K562 (cell line): Measurements from ENCODE around the gene IQCK. TPM values are rescaled to one million over a fixed set of nuclear protein-coding genes. Genes with fewer than 3 reads are reported as not detected.

Source experiments
- ATAC-seq: fragments of 200-7000 bp; cut with Tn5 transposase; 3 replicates; pipeline ENCODE4 v1.9.1; 2020; ENCODE audit warnings: moderate library complexity
- BruUV-seq: library from RNA; stranded (reverse); fragments of 400-500 nt; replicated peaks from 2 replicates; lab custom pipeline; 2021; lab: Mats Ljungman, UMichigan
- CTCF ChIA-PET: fragments of 300-600 bp; formaldehyde crosslinking; extraction: SDS; loops from one replicate; lab custom pipeline; 2021; ENCODE audit warnings: low intra/inter-chr PET ratio; lab: Yijun Ruan, JAX
- POLR2A ChIA-PET: fragments of 300-600, 350-650 bp; sonication (Branson Sonifier 250); formaldehyde crosslinking; extraction: SDS; loops from one replicate; lab custom pipeline; 2021; ENCODE audit warnings: antibody characterized with exemption, inconsistent platforms; lab: Yijun Ruan, JAX
- DNase-seq, 4 experiments: peaks; one replicate each; pipeline versions ENCODE4 v3.0.0 to v3.0.0-alpha.2; 2011 to 2018; ENCODE audit warnings: low spot score in 3 of 4, mixed read lengths in 3 of 4; ENCODE audit errors: extremely low read depth in 1 of 4
- FAIRE-seq: peaks from 2 replicates; lab custom pipeline; 2011; peaks lifted over from hg19 to GRCh38; lab: Jason Lieb, UNC
- H2AFZ ChIP-seq: 2 replicates; pipeline ENCODE4 v1.6.0; 2011; ENCODE audit warnings: low read depth, low read length, control low read depth, inconsistent platforms
- H3K27ac ChIP-seq: fragments of 200-600 bp; 3 replicates; pipeline ENCODE4 v1.8.0; 2011; ENCODE audit warnings: low read depth, mild to moderate bottlenecking, control low read depth, inconsistent platforms, low read length, moderate library complexity, mixed read lengths; ENCODE audit errors: extremely low read depth
- H3K27me3 ChIP-seq, 2 experiments: fragments of 300-600 bp in 1 of 2; 2 replicates in 1 of 2; 3 replicates in 1 of 2; pipeline versions ENCODE4 v1.6.0 to v1.8.0; 2011; ENCODE audit warnings: inconsistent platforms in 2 of 2, low read length in 2 of 2, mild to moderate bottlenecking in 1 of 2, mixed read lengths in 1 of 2, moderate library complexity in 1 of 2; ENCODE audit not compliant: control insufficient read depth in 2 of 2, insufficient read depth in 2 of 2
- H3K36me3 ChIP-seq: fragments of 300-600 bp; 3 replicates; pipeline ENCODE4 v1.8.0; 2011; ENCODE audit warnings: mild to moderate bottlenecking, low read length, inconsistent platforms; ENCODE audit not compliant: control insufficient read depth, insufficient read depth
- H3K4me1 ChIP-seq, 2 experiments: fragments of 200-600 bp in 1 of 2; replicated peaks in 1 of 2; 2 replicates in 1 of 2; 3 replicates in 1 of 2; pipeline versions ENCODE4 v1.5.1 to v1.8.0; 2011; ENCODE audit warnings: inconsistent platforms in 2 of 2, low read length in 2 of 2, mild to moderate bottlenecking in 1 of 2, mixed read lengths in 1 of 2, moderate library complexity in 1 of 2; ENCODE audit not compliant: control insufficient read depth in 2 of 2, insufficient read depth in 2 of 2
- H3K4me2 ChIP-seq: 2 replicates; pipeline ENCODE4 v1.6.1; 2011; ENCODE audit warnings: low read length, control low read depth, inconsistent platforms, mixed read lengths; ENCODE audit not compliant: insufficient read depth
- H3K4me3 ChIP-seq: fragments of 200-600 bp; sonication (generic), shearing (Covaris generic); 2 replicates; pipeline ENCODE4 v1.5.1; 2016; ENCODE audit warnings: control low read depth, inconsistent platforms
- H3K79me2 ChIP-seq: fragments of 200-600 bp; 3 replicates; pipeline ENCODE4 v1.8.0; 2011; ENCODE audit warnings: low read length, inconsistent platforms; ENCODE audit not compliant: control insufficient read depth, insufficient read depth
- H3K9ac ChIP-seq, 2 experiments: 2 replicates each; pipeline versions ENCODE4 v1.6.0 to v1.6.1; 2011; ENCODE audit warnings: low read depth in 2 of 2, low read length in 2 of 2, control low read depth in 1 of 2, inconsistent platforms in 1 of 2, mild to moderate bottlenecking in 1 of 2, mixed read lengths in 1 of 2; ENCODE audit not compliant: insufficient read depth in 1 of 2
- H3K9me1 ChIP-seq: one replicate; pipeline ENCODE4 v1.6.0; 2011; ENCODE audit warnings: inconsistent platforms, mild to moderate bottlenecking, low read length, moderate library complexity; ENCODE audit not compliant: control insufficient read depth, insufficient read depth
- H3K9me3 ChIP-seq: replicated peaks from 2 replicates; pipeline ENCODE4 v1.5.1; 2011; ENCODE audit warnings: low read depth, low read length, inconsistent platforms; ENCODE audit not compliant: control insufficient read depth, insufficient read depth
- H4K20me1 ChIP-seq: replicated peaks from 2 replicates; pipeline ENCODE4 v1.6.1; 2011; ENCODE audit warnings: low read length, inconsistent platforms, mixed read lengths; ENCODE audit not compliant: control insufficient read depth, insufficient read depth
- ARID3A ChIP-seq: IDR thresholded peaks from 2 replicates; pipeline ENCODE4 v1.6.1; 2012; ENCODE audit warnings: low read depth, low read length, improper control_type of control experiment, borderline replicate concordance
- ATF1 ChIP-seq, 2 experiments: fragments of 450-650 bp in 1 of 2; IDR thresholded peaks; 2 replicates each; pipeline ENCODE4 v1.6.1; 2016; ENCODE audit warnings: missing compliant biosample characterization in 1 of 2, missing genetic modification characterization in 1 of 2
- NKRF ChIP-seq: fragments of 450-650 bp; IDR thresholded peaks from 2 replicates; pipeline ENCODE4 v1.6.1; 2016; ENCODE audit warnings: borderline replicate concordance
- SAFB ChIP-seq: fragments of 200-400 bp; formaldehyde crosslinking; IDR thresholded peaks from 2 replicates; pipeline ENCODE4 v1.6.1; 2017; ENCODE audit warnings: low read depth, low read length, borderline replicate concordance
- THAP7 ChIP-seq: fragments of 250-450 bp; sonication (Bioruptor Pico); IDR thresholded peaks from 2 replicates; pipeline ENCODE4 v1.5.0; 2021
- ZBTB8A ChIP-seq: fragments of 450-650 bp; IDR thresholded peaks from 2 replicates; pipeline ENCODE4 v1.6.1; 2018; ENCODE audit warnings: mild to moderate bottlenecking, moderate library complexity; ENCODE audit not compliant: partially characterized antibody
- ZNF589 ChIP-seq: fragments of 200-800 bp; sonication (Bioruptor generic); IDR thresholded peaks from 2 replicates; pipeline ENCODE4 v1.6.1; 2016; ENCODE audit warnings: low read depth, missing genetic modification characterization, missing compliant biosample characterization
- WGBS: fragments of 100-300 bp; shearing (Covaris generic); methylation state at CpG from one replicate; pipeline ENCODE4 v1.1.6; 2016; ENCODE audit warnings: low coverage, mixed read lengths; ENCODE audit not compliant: insufficient coverage; ENCODE audit errors: missing lambda C conversion rate; 5-methylcytosine and 5-hydroxymethylcytosine counted together
- in situ Hi-C: fragments of 300-500 bp; cut with MboI; formaldehyde crosslinking; loops from 4 replicates; pipeline ENCODE4 v1.15.0; 2018; ENCODE audit warnings: inconsistent platforms, mixed read lengths
- intact Hi-C: fragments of 100-400 bp; cut with micrococcal nuclease; formaldehyde crosslinking; loops from 2 replicates; pipeline ENCODE4 v1.14.2; 2022
- polyA plus RNA-seq, 8 experiments: library from polyadenylated mRNA; depleted of rRNA in 4 of 8; stranded (reverse) in 5 of 8; unstranded in 3 of 8; fragments of >200 nt; fragmentation: Nextera tagmentation in 2 of 8; fragmentation: Illumina TruSeq in 1 of 8; extraction: Ambion mirVana in 2 of 8; extraction: Trizol in 1 of 8; gene quantifications; 2 replicates each; pipeline versions ENCODE4 v1.2.1 to v1.2.3, GENCODE V29; 2011 to 2014; ENCODE audit warnings: inconsistent platforms in 1 of 8, missing spikeins in 1 of 8
- total RNA-seq, 7 experiments: library from RNA; depleted of rRNA in 6 of 7; stranded (reverse); fragments of >200 nt in 6 of 7; fragmentation: Illumina TruSeq in 2 of 7; extraction: Trizol in 2 of 7; gene quantifications; 2 replicates each; pipeline versions ENCODE4 v1.2.1 to v1.2.3, GENCODE V29; 2011 to 2021; ENCODE audit warnings: low replicate concordance in 1 of 7

Gene IQCK
- total and polyA plus RNA-seq, 9 of the 15 experiments (the other 6 are each of a cell fraction or from before 2014, with no cell fraction given): 5.2 to 12.2 (median 7.3) TPM

- Histone ChIP-seq H2AFZ (no peak overlapping the region), H3K9ac (no peak overlapping the region), H3K36me3 (no peaks in the 10 kb centered on the region), H3K4me3 (no peak overlapping the region), H4K20me1 (no peaks in the 10 kb centered on the region), H3K9me1 (no peaks in the 10 kb centered on the region), H3K27me3 (no peaks in the 10 kb centered on the region; a peak in 1 of 5 replicates), H3K79me2 (no peaks in the 10 kb centered on the region), H3K4me1 (no peaks in the 10 kb centered on the region), H3K27ac (no peak overlapping the region), H3K4me2 (no peak overlapping the region), H3K9me3 (no peaks in the 10 kb centered on the region; the same call in 1 of the 2 replicates)
- WGBS: 11% methylated on average over 5 of the region's 5 CpGs
- no TSS peak for BruUV-seq
- CTCF ChIA-PET: no interaction called here
- ATAC-seq (no peak), DNase-seq (no peak), FAIRE-seq (no peak)
- TF ChIP-seq THAP7 (CRISPR knock-in tag): no peak
- TF ChIP-seq ZBTB8A: no peak
- no peak for TF ChIP-seq ATF1 (CRISPR knock-in tag; IDR thresholded peaks at IDR 0.05)
- TF ChIP-seq ATF1 (tag; IDR thresholded peaks at IDR 0.05): no peak
- TF ChIP-seq ARID3A: no peak
- no peak for TF ChIP-seq NKRF
- no peak for TF ChIP-seq SAFB
- no peak for TF ChIP-seq ZNF589 (CRISPR knock-in tag)
- intact Hi-C loops: no loop called here
- POLR2A ChIA-PET: no interaction called here
- in situ Hi-C loops: no loop called here
Observed at GRCh38 chr16:19808061-19808641, 90.1 kb downstream of the IQCK start.
